Osteoblast (primary cell): ENCODE results near the gene ABHD11. TPM values are rescaled to one million over a fixed set of nuclear protein-coding genes. Genes with fewer than 3 reads are reported as not detected.

Experiments
- DNase-seq: peaks from one replicate; pipeline ENCODE4 v3.0.0; 2011; ENCODE audit warnings: low spot score, mixed read lengths; ENCODE audit not compliant: insufficient read length; ENCODE audit errors: missing footprints
- H2AFZ ChIP-seq: 2 replicates; pipeline ENCODE4 v1.6.0; 2011; ENCODE audit warnings: mild to moderate bottlenecking, low read length
- H3K27ac ChIP-seq: 2 replicates; pipeline ENCODE4 v1.5.1; 2011; ENCODE audit warnings: mild to moderate bottlenecking, low read depth, low read length, moderate library complexity
- H3K27me3 ChIP-seq: 2 replicates; pipeline ENCODE4 v1.6.0; 2012; ENCODE audit warnings: mild to moderate bottlenecking, control low read depth, inconsistent platforms, low read length, moderate library complexity; ENCODE audit not compliant: insufficient read depth
- H3K36me3 ChIP-seq: 2 replicates; pipeline ENCODE4 v1.5.1; 2011; ENCODE audit warnings: mild to moderate bottlenecking, low read length, control low read depth, moderate library complexity; ENCODE audit not compliant: insufficient read depth
- H3K4me1 ChIP-seq: 2 replicates; pipeline ENCODE4 v1.5.1; 2011; ENCODE audit warnings: mild to moderate bottlenecking, low read length, control low read depth, moderate library complexity; ENCODE audit not compliant: insufficient read depth
- H3K4me2 ChIP-seq: 2 replicates; pipeline ENCODE4 v1.6.0; 2011; ENCODE audit warnings: mild to moderate bottlenecking, low read length; ENCODE audit not compliant: insufficient read depth
- H3K4me3 ChIP-seq: fragments of 200-600 bp; sonication (generic); 3 replicates; pipeline ENCODE4 v1.5.1; 2012; ENCODE audit warnings: mild to moderate bottlenecking, low read length, inconsistent platforms; ENCODE audit not compliant: insufficient read depth
- H3K79me2 ChIP-seq: 2 replicates; pipeline ENCODE4 v1.6.0; 2012; ENCODE audit warnings: mild to moderate bottlenecking, low read length, control low read depth, inconsistent platforms; ENCODE audit not compliant: insufficient read depth
- H3K9me3 ChIP-seq: 2 replicates; pipeline ENCODE4 v1.5.1; 2011; ENCODE audit warnings: low read depth, low read length, control low read depth
- H4K20me1 ChIP-seq: 2 replicates; pipeline ENCODE4 v1.6.0; 2012; ENCODE audit warnings: mild to moderate bottlenecking, low read length, control low read depth; ENCODE audit not compliant: insufficient read depth
- CTCF ChIP-seq: IDR thresholded peaks from 2 replicates; pipeline ENCODE4 v1.5.1; 2011; ENCODE audit warnings: mild to moderate bottlenecking, low read depth, low read length, moderate library complexity; ENCODE audit errors: extremely low read depth
- total RNA-seq: library from RNA; depleted of rRNA; stranded (reverse); fragments of >200 nt; gene quantifications from 2 replicates; pipeline ENCODE4 v1.2.3, GENCODE V29; 2012

ABHD11 gene
- total RNA-seq, 1 donor = 8.7 TPM

GRCh38 chr7:73778801-73779389, 40.3 kb upstream of the ABHD11 start:
- TF ChIP-seq CTCF = no peak
- no peaks in the 10 kb centered on the region for H3K36me3 ChIP-seq
- no peak overlapping the region for H3K4me2 ChIP-seq
- H3K4me3 ChIP-seq = no peak overlapping the region
- H3K27me3 ChIP-seq = no peaks in the 10 kb centered on the region
- no peak for DNase-seq
- H3K9me3 ChIP-seq = no peaks in the 10 kb centered on the region
- no peak overlapping the region for H2AFZ ChIP-seq
- H4K20me1 ChIP-seq = no peaks in the 10 kb centered on the region
- no peaks in the 10 kb centered on the region for H3K79me2 ChIP-seq
- no peaks in the 10 kb centered on the region for H3K4me1 ChIP-seq
- H3K27ac ChIP-seq = no peak overlapping the region

- Histone ChIP-seq H4K20me1 (no peaks in the 10 kb centered on the region), H3K36me3 (no peaks in the 10 kb centered on the region), H3K79me2 (no peaks in the 10 kb centered on the region), H2AFZ (no peak overlapping the region), H3K9me3 (no peaks in the 10 kb centered on the region), H3K27ac (no peak overlapping the region), H3K4me3 (no peak overlapping the region), H3K27me3 (peaks cover 17% of the 10 kb centered on the region), H3K4me2 (no peak overlapping the region), H3K4me1 (no peaks in the 10 kb centered on the region)
- no peak for TF ChIP-seq CTCF
- DNase-seq = no peak
These were observed 36.3 kb upstream of the ABHD11 start for GRCh38 chr7:73774923-73775322.

GRCh38 chr7:73773700-73774517, 35.3 kb upstream of the ABHD11 start:
- H3K36me3 ChIP-seq = no peaks in the 10 kb centered on the region
- peaks cover 27% of the 10 kb centered on the region for H3K27me3 ChIP-seq
- no peaks in the 10 kb centered on the region for H3K79me2 ChIP-seq
- H3K4me3 ChIP-seq = no peak overlapping the region
- no peak overlapping the region for H3K27ac ChIP-seq
- TF ChIP-seq CTCF = no peak
- H3K4me1 ChIP-seq = no peaks in the 10 kb centered on the region
- H2AFZ ChIP-seq = no peak overlapping the region
- no peak overlapping the region for H3K4me2 ChIP-seq
- H4K20me1 ChIP-seq = no peaks in the 10 kb centered on the region
- no peak for DNase-seq
- H3K9me3 ChIP-seq = no peaks in the 10 kb centered on the region
